ENCODE data around the gene RAB10.

Gene RAB10

DNA sequence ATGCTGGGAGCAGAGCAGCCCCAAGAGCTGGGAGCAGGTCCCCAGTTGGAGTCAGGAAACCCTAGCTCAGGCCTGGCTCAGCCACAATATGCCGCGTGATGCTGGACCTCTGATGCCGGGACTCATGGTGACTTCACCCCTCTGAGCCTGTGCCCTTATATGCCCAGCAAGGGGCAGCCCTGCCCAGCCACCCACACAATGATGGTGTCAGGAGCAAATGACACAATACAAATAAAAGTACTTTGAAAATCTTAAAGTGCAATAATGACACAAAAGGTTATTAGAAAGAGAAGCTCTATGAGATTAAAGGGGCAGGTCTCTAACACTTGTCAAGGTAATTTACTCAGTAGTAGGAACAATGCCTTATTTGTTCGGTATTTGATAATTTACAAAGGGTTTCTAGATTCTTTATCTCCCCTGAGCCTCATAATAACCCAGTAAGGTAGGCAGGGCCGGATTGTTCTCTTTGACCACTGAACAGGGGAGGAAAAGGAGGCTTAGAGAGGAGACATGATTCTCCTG lies 33.3 kb upstream of the RAB10 start:
- Histone ChIP-seq H3K36me3 (no peaks in the 10 kb centered on the region), H4K20me1 (no peaks in the 10 kb centered on the region), H3K9ac (no peak overlapping the region), H3K4me3 (no peak overlapping the region), H3K27ac (no peak overlapping the region), H3K9me3 (no peaks in the 10 kb centered on the region), H3K4me2 (no peak overlapping the region), H3K27me3 (no peaks in the 10 kb centered on the region), H3K4me1 (peaks cover 17% of the 10 kb centered on the region)
- TF ChIP-seq Cebpa-rat (IDR thresholded peaks at IDR 0.05): no peak

DNA sequence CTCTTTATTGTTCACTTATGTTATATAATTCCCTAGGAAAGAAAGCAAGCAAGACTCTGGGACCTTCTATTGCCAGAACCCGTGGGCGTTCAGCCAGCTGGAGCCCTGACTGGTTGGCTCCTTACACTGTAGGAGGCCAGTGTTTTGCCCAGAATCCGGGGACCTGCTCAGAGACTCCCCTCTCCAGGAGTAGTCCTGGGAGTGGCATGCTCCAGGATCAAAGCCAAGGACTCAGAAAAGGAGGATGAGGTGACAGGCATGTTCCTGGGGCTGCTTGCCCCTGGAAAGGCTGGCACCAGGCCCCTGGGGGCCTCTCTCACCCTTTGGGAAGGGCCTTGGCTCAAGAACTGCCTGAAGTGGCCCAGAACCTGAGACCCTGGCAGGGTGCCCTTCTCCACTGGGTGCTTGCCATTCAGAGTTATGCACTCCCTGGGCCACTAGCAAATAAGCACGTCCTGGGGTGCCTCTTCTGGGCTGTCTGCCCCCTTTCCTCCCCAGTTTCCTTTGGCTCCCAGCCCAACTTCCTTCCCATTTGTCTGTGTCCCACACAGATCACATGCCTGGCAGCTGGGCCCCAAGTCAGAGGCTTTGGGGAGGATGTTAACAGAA lies 32.0 kb upstream of the RAB10 start:
- peak overlapping the region; percentile 57 for H3K4me2 ChIP-seq
- H3K4me3 ChIP-seq: no peak overlapping the region
- no peaks in the 10 kb centered on the region for H4K20me1 ChIP-seq
- H3K4me1 ChIP-seq: peaks cover 17% of the 10 kb centered on the region
- no peaks in the 10 kb centered on the region for H3K27me3 ChIP-seq
- H3K27ac ChIP-seq: 0 out of 2 replicates have a peak overlapping the region, but pooled peaks have one; percentile 37
- no peaks in the 10 kb centered on the region for H3K36me3 ChIP-seq
- no peaks in the 10 kb centered on the region for H3K9me3 ChIP-seq
- peak overlapping the region; percentile 44; the same call in 1 of the 2 replicates for H3K9ac ChIP-seq
- no peak for TF ChIP-seq Cebpa-rat (IDR thresholded peaks at IDR 0.05)

DNA sequence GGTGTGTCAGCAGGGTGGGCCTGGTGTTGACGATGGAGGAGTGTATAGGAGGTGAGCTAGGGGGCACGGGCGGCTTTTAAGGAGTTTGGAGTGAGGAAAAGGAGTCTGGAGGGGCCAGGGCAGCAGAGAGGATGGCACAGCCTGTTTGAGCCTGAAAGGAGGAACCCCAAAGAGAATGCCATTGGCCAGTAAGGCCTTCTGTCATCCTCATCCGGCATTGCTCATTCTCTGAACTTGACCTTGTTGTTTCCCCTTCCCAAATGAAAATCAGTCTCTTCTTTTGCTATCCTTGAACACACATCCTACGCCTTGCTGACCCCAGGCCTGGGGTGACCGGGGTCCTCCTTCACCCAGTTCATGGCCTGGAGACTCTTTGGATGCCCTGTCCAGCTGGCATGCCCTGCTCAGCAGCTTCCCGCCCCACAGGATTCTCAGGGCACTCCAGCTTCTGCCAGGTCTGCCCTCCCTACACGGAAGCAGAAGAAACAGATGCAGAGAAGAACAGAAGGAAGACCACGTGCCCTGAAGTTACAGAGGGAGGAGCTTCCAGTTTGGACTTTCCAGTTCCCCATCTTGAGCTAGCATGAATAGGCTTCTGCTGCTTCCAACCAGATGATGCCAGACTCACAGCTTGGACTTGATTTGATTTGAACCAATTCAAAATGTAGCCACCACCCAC lies 31.1 kb upstream of the RAB10 start:
- Histone ChIP-seq H3K4me2 (no peak overlapping the region), H3K4me1 (peaks cover 17% of the 10 kb centered on the region), H3K27ac (no peak overlapping the region), H3K9ac (no peak overlapping the region), H3K36me3 (no peaks in the 10 kb centered on the region), H3K4me3 (no peak overlapping the region), H3K27me3 (no peaks in the 10 kb centered on the region), H3K9me3 (no peaks in the 10 kb centered on the region), H4K20me1 (no peaks in the 10 kb centered on the region)
- TF ChIP-seq Cebpa-rat (IDR thresholded peaks at IDR 0.05): no peak

DNA sequence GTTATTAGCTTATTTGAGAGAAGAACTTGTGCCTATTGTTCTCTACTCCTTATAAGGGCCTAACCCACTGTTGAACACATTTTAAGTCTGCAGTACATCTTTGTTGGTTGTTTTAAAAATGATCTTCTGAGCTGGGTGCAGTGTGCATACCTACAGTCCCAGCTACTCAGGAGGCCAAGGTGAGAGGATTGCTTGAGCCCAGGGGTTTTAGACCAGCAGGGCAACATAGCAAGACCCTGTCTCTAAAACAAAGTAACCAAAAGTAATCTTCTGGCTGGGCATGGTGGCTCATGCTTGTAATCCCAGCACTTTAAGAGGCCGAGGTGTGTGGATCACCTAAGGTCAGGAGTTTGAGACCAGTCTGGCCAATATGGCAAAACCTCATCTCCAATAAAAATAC lies 25.8 kb upstream of the RAB10 start:
- TF ChIP-seq Cebpa-rat (IDR thresholded peaks at IDR 0.05): no peak
- peaks cover 10% of the 10 kb centered on the region; the same call in 1 of the 2 replicates for H3K9me3 ChIP-seq
- H3K4me2 ChIP-seq: no peak overlapping the region
- no peaks in the 10 kb centered on the region for H3K4me1 ChIP-seq
- no peaks in the 10 kb centered on the region for H4K20me1 ChIP-seq
- no peak overlapping the region for H3K27ac ChIP-seq
- no peaks in the 10 kb centered on the region for H3K27me3 ChIP-seq
- H3K4me3 ChIP-seq: no peak overlapping the region
- H3K9ac ChIP-seq: no peak overlapping the region
- H3K36me3 ChIP-seq: no peaks in the 10 kb centered on the region

DNA sequence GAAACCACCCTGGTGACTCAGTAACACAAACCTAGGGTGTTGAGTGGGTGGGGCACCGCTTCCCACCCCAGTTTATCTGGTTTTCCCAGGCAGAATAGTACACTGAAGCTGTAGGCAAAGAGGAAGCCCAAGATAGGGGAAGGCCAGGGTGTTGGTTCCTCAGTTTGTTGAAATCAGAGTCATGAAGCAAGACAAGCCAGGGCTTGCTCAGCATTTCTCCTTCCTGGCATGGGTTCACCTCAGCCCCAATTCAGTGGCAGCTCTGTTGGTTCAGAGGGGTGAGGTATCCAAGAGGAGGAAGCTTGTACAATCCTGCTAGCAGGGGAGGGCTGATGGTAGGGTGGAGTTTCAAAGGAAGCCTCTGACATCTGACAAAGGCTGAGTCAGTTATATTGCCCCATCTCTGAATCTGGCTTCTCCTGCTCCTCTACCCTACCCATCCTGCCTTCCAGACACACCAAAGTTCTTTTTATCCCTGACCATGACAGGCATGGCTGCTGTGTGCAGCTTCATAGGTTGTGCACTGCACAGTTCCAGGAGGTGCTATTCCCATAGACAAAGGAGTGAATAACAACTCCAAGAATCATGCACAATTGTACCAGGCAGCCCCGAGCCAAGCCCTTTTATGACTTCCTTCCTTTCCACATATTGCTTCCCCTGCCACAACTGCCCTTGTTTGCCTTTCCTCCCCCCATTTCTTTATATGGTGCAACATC lies 24.9 kb upstream of the RAB10 start:
- Histone ChIP-seq H3K9ac (no peak overlapping the region), H3K27me3 (no peaks in the 10 kb centered on the region), H3K4me1 (no peaks in the 10 kb centered on the region), H3K4me2 (no peak overlapping the region), H4K20me1 (no peaks in the 10 kb centered on the region), H3K4me3 (no peak overlapping the region), H3K9me3 (peaks cover 10% of the 10 kb centered on the region; the same call in 1 of the 2 replicates), H3K27ac (no peak overlapping the region), H3K36me3 (no peaks in the 10 kb centered on the region)
- TF ChIP-seq Cebpa-rat (IDR thresholded peaks at IDR 0.05): no peak

DNA sequence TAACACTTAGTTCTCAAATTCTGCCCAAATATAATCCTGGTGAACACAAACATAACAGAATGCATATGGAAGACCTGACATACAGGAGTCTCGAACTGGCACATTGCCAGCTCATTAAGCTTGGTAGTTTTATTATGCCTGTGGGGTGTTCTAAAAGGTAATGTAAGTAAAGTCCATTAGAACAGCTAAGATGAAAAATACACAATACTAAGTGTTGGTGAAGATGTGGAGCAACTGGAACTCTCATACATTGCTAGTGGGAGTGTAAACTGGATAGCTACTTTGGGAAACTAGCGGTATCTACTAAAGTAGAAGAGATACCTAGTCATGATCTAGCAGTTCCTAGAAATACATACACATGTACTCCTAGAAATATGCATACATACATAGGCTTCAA lies 24.3 kb upstream of the RAB10 start:
- Histone ChIP-seq H3K4me3 (no peak overlapping the region), H3K4me2 (no peak overlapping the region), H4K20me1 (no peaks in the 10 kb centered on the region), H3K9ac (no peak overlapping the region), H3K4me1 (no peaks in the 10 kb centered on the region), H3K36me3 (no peaks in the 10 kb centered on the region), H3K27ac (no peak overlapping the region), H3K9me3 (peaks cover 10% of the 10 kb centered on the region; the same call in 1 of the 2 replicates), H3K27me3 (no peaks in the 10 kb centered on the region)
- no peak for TF ChIP-seq Cebpa-rat (IDR thresholded peaks at IDR 0.05)

DNA sequence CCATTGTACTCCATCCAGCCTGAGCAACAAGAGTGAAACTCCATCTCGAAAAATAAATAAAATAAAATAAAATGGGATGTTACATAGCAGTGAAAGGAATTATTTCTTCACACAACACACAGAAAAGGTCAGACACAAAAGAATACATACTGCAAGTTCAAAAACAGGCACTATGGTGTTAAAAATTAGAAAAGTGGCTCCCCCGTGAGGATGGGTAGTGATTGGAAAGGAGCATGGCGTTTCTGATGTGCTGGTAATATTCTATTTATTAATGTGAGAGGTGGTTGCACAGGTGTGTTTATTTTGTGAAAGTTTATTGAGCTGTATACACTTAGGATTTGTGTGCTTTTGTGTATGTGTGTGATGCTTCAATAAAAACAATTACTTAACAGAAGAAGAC lies 22.9 kb upstream of the RAB10 start:
- no peak overlapping the region for H3K4me3 ChIP-seq
- no peak overlapping the region for H3K9ac ChIP-seq
- H4K20me1 ChIP-seq: no peaks in the 10 kb centered on the region
- H3K36me3 ChIP-seq: no peaks in the 10 kb centered on the region
- no peaks in the 10 kb centered on the region for H3K4me1 ChIP-seq
- H3K27ac ChIP-seq: no peak overlapping the region
- no peaks in the 10 kb centered on the region for H3K27me3 ChIP-seq
- TF ChIP-seq Cebpa-rat (IDR thresholded peaks at IDR 0.05): no peak
- H3K9me3 ChIP-seq: peaks cover 10% of the 10 kb centered on the region; the same call in 1 of the 2 replicates
- H3K4me2 ChIP-seq: no peak overlapping the region

DNA sequence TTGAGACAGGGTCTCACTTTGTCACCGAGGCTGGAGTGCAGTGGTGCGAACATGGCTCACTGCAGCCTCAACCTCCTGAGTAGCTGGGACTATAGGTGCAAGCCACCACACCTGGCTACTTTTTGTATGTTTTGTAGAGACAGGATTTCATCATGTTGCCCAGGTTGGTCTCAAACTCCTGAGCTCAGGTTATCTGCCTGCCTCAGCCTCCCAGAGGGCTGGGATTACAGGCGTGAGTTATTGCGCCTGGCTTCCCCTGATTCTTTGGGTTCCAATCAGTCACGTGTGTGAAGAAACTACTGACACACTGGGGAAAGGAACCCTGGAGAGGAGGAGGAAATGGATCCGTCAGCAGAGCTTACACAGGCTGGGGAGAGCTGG lies 22.3 kb upstream of the RAB10 start:
- no peak for TF ChIP-seq Cebpa-rat (IDR thresholded peaks at IDR 0.05)
- Histone ChIP-seq H3K9me3 (peaks cover 10% of the 10 kb centered on the region; the same call in 1 of the 2 replicates), H4K20me1 (no peaks in the 10 kb centered on the region), H3K27me3 (no peaks in the 10 kb centered on the region), H3K9ac (no peak overlapping the region), H3K36me3 (no peaks in the 10 kb centered on the region), H3K4me2 (no peak overlapping the region), H3K27ac (no peak overlapping the region), H3K4me1 (no peaks in the 10 kb centered on the region), H3K4me3 (no peak overlapping the region)

DNA sequence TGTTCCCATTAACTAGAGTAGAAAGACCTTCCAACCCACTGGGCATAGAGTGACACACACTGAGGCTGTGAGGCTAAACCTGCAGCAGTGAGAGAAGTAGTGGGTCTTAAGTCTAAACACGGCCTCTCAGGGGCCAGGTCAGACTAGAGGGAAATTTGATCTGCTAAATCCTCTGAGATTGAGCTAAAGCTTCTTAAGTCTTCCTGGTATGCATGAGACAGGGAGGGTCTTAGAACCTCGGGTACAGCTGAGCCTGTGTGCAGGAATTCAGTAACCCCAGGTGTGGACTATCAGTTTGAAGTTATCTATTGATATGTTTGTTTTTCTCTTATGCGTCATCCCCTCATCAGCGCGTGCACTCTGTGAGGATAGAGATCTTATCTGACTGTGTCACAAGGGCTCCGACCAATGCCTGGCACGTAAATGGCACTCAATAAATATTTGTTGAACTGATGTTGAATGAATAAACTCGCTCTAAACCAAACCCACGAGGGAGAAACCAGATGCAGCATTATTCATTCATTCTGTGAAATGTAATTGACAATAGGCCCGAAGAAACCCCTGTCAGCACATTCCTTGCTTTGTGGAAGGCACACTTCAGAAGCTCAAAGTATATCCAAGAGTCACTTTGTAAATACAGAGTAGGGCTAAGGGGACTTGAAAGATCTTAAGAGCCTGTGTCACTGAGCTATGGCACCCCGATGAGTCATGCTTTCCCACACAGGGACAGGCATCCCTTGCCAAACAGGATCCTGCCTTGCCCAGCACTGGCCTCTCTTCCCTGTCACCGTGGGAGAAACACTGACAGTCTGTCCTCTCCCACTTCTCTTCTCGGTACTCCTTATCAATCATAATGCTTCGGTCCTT lies 21.7 kb upstream of the RAB10 start:
- no peak overlapping the region for H3K27ac ChIP-seq
- no peaks in the 10 kb centered on the region for H4K20me1 ChIP-seq
- H3K4me2 ChIP-seq: no peak overlapping the region
- H3K27me3 ChIP-seq: no peaks in the 10 kb centered on the region
- no peaks in the 10 kb centered on the region for H3K36me3 ChIP-seq
- no peaks in the 10 kb centered on the region for H3K4me1 ChIP-seq
- peaks cover 10% of the 10 kb centered on the region; the same call in 1 of the 2 replicates for H3K9me3 ChIP-seq
- no peak for TF ChIP-seq Cebpa-rat (IDR thresholded peaks at IDR 0.05)
- H3K9ac ChIP-seq: no peak overlapping the region
- H3K4me3 ChIP-seq: no peak overlapping the region
